ENCODE results near the gene NUDT1. TPM values are rescaled to one million over a fixed set of nuclear protein-coding genes. Genes with fewer than 3 reads are reported as not detected.
"Not testable (repeated sequence)": the region's sequence is repeated elsewhere in the genome, so short reads cannot be mapped to it uniquely, and the experiment has no call there.

The NUDT1 gene
- total RNA-seq, 2 donors from 2014 or later = 12.2 to 14.2 TPM

DNA sequence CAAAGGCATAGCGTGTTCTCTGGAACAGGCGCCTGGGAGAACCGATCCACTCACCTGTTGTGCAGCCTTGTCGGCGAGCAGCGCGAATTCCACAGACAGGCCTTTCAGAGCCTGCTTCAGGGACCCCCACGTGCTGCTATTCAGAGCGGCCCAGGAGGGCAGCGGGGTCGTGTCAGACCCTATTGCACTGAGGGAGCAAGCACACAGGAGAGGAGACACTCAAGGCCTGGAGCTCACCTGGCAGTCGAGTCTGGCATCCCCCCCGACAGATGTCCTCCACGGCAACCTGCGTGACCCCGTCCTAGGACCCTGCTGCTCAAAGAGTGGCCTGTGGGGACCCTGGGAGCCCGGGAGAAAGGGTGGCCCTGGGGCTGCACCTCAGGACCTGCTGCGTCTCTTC is 21.1 kb downstream of the NUDT1 start:
- Histone ChIP-seq H3K36me3 (peaks cover 13% of the 10 kb centered on the region), H3K9me3 (no peaks in the 10 kb centered on the region), H3K27ac (no peak overlapping the region), H3K4me3 (no peak overlapping the region), H3K4me1 (no peaks in the 10 kb centered on the region), H3K27me3 (no peaks in the 10 kb centered on the region)
- TF ChIP-seq, protein P1, sequence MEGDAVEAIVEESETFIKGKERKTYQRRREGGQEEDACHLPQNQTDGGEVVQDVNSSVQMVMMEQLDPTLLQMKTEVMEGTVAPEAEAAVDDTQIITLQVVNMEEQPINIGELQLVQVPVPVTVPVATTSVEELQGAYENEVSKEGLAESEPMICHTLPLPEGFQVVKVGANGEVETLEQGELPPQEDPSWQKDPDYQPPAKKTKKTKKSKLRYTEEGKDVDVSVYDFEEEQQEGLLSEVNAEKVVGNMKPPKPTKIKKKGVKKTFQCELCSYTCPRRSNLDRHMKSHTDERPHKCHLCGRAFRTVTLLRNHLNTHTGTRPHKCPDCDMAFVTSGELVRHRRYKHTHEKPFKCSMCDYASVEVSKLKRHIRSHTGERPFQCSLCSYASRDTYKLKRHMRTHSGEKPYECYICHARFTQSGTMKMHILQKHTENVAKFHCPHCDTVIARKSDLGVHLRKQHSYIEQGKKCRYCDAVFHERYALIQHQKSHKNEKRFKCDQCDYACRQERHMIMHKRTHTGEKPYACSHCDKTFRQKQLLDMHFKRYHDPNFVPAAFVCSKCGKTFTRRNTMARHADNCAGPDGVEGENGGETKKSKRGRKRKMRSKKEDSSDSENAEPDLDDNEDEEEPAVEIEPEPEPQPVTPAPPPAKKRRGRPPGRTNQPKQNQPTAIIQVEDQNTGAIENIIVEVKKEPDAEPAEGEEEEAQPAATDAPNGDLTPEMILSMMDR (IDR thresholded peaks at IDR 0.05) = no peak
- no peak for DNase-seq (ENCODE audit: low spot score)

- DNase-seq (ENCODE audit: low spot score) = no peak
Observed at GRCh38 chr7:2264158-2264557, 22.1 kb downstream of the NUDT1 start.

GRCh38 chr7:2266911-2267310 is 24.9 kb downstream of the NUDT1 start:
- H3K27me3 ChIP-seq = no peaks in the 10 kb centered on the region
- no peak overlapping the region for H3K27ac ChIP-seq
- no peak for DNase-seq (ENCODE audit: low spot score)
- H3K9me3 ChIP-seq = no peaks in the 10 kb centered on the region
- H3K4me1 ChIP-seq = peaks cover 0 to 4% of the 10 kb centered on the region in 2 donors
- no peak overlapping the region for H3K4me3 ChIP-seq
- peaks cover 21% of the 10 kb centered on the region for H3K36me3 ChIP-seq
- TF ChIP-seq, protein P1 (IDR thresholded peaks at IDR 0.05) = no peak

More at GRCh38 chr7:2264158-2264557, 22.1 kb downstream of the NUDT1 start:
- Histone ChIP-seq H3K4me3 (no peak overlapping the region), H3K27ac (no peak overlapping the region), H3K4me1 (no peaks in the 10 kb centered on the region), H3K36me3 (peaks cover 13% of the 10 kb centered on the region), H3K9me3 (no peaks in the 10 kb centered on the region), H3K27me3 (no peaks in the 10 kb centered on the region)
- TF ChIP-seq, protein P1 (IDR thresholded peaks at IDR 0.05) = no peak

DNA sequence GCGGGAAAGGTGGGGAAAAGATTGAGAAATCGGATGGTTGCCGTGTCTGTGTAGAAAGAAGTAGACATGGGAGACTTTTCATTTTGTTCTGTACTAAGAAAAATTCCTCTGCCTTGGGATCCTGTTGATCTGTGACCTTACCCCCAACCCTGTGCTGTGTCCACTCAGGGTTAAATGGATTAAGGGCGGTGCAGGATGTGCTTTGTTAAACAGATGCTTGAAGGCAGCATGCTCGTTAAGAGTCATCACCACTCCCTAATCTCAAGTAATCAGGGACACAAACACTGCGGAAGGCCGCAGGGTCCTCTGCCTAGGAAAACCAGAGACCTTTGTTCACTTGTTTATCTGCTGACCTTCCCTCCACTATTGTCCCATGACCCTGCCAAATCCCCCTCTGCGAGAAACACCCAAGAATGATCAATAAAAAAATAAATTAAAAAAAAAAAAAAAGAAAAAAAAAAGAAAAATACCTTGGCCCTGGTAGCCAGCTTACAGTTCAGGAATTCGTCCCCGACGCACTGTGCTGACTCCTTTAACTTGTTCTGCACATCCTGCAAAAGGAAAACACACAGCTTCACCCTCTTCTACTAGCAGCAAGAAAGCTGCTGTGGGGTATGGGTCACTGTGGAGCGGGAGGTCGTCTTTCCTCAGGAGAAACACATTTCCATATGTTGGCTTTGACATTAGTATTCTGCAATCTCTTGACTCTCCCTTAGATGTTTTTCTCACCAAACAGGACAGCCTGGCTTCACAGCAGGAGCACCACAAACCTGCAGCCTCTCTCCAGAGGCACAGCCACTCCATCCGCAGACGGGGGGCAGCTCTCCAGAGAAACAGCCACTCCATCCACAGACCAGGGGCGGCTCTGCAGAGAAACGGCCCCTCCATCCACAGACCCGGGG is 27.3 kb downstream of the NUDT1 start:
- not testable (repeated sequence) for H3K4me3 ChIP-seq; H3K4me1 ChIP-seq; DNase-seq (ENCODE audit: low spot score); H3K9me3 ChIP-seq; H3K27ac ChIP-seq; H3K27me3 ChIP-seq
- peaks cover 18% of the 10 kb centered on the region for H3K36me3 ChIP-seq

- Histone ChIP-seq H3K27ac (no peak overlapping the region), H3K4me3 (no peak overlapping the region), H3K9me3 (no peaks in the 10 kb centered on the region), H3K4me1 (peaks cover 0 to 4% of the 10 kb centered on the region in 2 donors), H3K27me3 (no peaks in the 10 kb centered on the region), H3K36me3 (peaks cover 23% of the 10 kb centered on the region)
- TF ChIP-seq, protein P1 (IDR thresholded peaks at IDR 0.05) = no peak
- no peak for DNase-seq (ENCODE audit: low spot score)
Observed at GRCh38 chr7:2269991-2270460, 28.0 kb downstream of the NUDT1 start.

GRCh38 chr7:2270495-2270894 is 28.5 kb downstream of the NUDT1 start:
- H3K27ac ChIP-seq = no peak overlapping the region
- peaks cover 0 to 4% of the 10 kb centered on the region in 2 donors for H3K4me1 ChIP-seq
- no peaks in the 10 kb centered on the region for H3K27me3 ChIP-seq
- TF ChIP-seq, protein P1 (IDR thresholded peaks at IDR 0.05) = no peak
- H3K9me3 ChIP-seq = no peaks in the 10 kb centered on the region
- peaks cover 23% of the 10 kb centered on the region for H3K36me3 ChIP-seq
- DNase-seq (ENCODE audit: low spot score) = no peak
- no peak overlapping the region for H3K4me3 ChIP-seq

Measured in right atrium auricular region (tissue), 2 donors.